GM12892 (cell line): ENCODE measurements around the gene NEB.

ENCODE experiments used
- DNase-seq: peaks from one replicate; pipeline ENCODE4 v3.0.0; 2011; ENCODE audit not compliant: insufficient read length
- FAIRE-seq: peaks from 2 replicates; lab custom pipeline; 2011; peaks lifted over from hg19 to GRCh38; lab: Jason Lieb, UNC
- POLR2A ChIP-seq: IDR thresholded peaks from 2 replicates; pipeline ENCODE4 v1.6.1; 2011; ENCODE audit warnings: low read depth, low read length, control low read depth
- POLR2AphosphoS5 ChIP-seq: IDR thresholded peaks from 2 replicates; pipeline ENCODE4 v1.6.1; 2011; ENCODE audit warnings: low read depth, low read length, control low read depth
- TAF1 ChIP-seq: IDR thresholded peaks from 2 replicates; pipeline ENCODE4 v1.6.1; 2011; ENCODE audit warnings: low read depth, mild to moderate bottlenecking, control low read depth, low read length, borderline replicate concordance

The NEB gene

DNA sequence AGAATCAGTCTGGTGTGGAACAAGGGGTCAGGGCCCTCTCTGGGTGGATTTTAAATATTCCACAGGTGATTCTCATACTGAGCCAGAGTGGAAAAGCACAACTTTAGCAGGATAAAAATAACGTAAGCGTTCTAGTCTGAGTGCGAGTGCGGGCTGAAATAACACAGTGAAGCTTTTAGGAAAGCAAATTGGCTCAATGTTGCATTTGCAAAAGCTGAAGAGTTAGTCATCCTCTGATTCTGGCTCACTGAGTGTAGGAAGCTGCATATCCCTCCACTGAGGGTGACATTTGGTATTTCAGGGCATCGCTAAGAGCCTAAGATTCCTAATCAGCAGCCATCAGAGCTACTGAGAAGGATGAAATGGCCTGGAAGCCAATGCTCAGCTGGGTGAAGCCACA, 189.8 kb downstream of the NEB start:
- FAIRE-seq (no peak), DNase-seq (no peak)
- TF ChIP-seq POLR2A = no peak
- TF ChIP-seq POLR2AphosphoS5 = no peak
- TF ChIP-seq TAF1 = no peak

DNA sequence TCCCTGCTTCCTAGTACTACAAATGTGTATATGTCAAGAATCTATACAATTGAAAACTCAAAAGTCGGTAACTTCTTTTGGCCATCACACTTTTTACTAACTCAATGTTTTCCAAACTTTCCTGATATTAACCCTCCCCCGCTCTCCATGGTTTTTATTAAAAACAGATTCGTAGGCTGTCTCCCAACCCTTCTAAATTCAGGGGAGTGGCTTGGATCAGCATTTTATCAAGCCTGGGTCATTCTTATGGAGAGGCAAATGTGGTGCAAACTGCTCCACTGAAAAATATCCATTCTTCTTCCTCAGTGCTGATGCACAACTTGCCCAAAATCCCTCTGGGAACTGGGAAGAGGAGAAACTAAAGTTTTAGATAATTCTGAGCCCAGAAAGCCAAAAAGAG, 190.4 kb downstream of the NEB start:
- TF ChIP-seq TAF1 (no peak), POLR2A (no peak), POLR2AphosphoS5 (no peak)
- no peak for FAIRE-seq
- no peak for DNase-seq

DNA sequence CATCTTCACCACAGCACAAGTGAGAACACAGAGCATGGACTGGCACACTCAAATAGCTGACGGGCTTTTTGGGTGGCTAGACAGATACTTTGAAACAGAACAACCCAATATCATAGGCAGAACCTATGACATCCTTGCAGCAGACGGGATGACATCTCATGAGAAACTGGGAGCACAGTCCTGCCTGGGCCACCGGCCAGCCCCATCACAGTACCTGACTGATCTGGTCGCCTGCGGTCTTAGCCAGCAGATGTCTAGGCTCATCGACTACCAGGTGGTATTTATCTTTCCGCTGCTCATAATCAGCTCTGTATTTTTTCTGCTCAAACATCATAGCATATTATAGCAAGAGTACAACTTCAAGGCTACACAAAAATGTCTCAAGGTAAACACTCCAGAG, 200.3 kb downstream of the NEB start:
- DNase-seq = no peak
- TF ChIP-seq POLR2A (no peak), POLR2AphosphoS5 (no peak), TAF1 (no peak)
- FAIRE-seq = no peak

DNA sequence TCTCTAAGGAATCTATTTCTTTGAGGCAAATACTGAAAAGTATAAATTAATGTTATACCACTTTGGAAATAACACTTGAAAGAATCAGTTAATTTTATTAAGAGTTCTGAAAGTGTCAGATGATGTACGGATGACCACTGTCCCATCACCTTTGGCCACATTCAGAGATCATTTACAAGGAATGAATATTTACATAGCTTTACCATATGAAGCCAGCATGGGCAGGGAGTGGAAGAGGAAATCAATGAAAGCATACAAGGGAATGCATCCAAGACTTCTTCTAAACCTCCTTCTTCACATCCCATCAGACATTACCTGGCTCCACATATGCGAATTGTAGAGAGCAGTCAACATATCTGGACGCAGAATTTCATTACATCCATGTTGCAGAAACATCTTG, 201.1 kb downstream of the NEB start:
- no peak for FAIRE-seq
- no peak for TF ChIP-seq TAF1
- TF ChIP-seq POLR2AphosphoS5 = no peak
- TF ChIP-seq POLR2A = no peak

DNA sequence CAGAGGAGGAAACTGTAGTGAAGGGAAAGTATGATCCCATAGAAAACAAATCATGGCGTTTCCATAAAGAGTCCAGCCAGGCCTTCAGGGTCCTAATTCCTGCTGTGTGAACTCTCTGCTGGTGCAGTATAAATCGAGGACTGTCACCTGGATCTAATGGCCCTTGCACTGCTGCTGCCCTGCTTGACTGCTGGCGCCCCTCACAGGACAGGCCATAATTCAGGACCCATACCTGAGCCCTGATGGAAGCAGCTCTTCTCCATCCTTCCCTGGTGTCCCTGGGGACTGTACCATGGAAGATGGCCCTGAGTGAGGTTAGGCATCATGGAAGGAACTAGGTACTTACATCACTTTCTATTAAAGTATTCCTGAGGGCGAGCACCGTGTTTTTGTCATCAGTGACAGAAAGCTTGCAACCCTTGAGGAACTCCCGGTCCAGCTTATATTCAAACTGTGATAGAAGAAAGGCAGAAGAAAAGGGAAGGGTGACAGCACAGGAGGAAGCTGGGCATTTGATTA, 207.6 kb downstream of the NEB start:
- DNase-seq = no peak
- FAIRE-seq = no peak
- TF ChIP-seq TAF1 = no peak
- TF ChIP-seq POLR2AphosphoS5 = no peak
- no peak for TF ChIP-seq POLR2A

More for the DNA sequence above, 201.1 kb downstream of the NEB start:
- no peak for DNase-seq

DNA sequence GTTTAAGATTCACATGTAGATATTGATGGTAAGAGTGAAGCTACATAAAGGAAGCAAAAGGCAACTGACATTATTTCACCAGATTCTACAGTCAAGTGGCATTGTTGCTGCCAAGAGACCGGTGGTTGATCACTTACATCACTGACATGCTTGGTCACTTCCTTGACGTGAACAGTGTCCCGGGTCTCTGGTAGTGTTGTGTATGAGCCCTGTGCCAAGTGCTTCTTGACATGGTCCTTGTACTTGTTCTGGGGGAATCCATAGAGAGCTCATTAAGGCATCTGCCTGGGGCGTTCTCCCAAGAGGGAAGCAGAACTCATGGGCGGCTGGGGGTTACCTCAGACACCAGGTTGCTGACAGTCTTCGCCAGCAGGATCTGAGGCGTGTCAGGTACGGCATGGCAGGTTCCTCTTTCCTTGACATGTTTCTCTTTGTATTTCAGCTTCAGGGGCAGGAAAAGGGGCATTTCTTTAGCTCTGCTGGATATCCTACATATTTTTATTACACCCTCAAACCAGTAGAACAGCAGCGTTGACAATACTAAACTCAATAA, 208.4 kb downstream of the NEB start:
- no peak for DNase-seq
- no peak for TF ChIP-seq POLR2AphosphoS5
- TF ChIP-seq TAF1 = no peak
- TF ChIP-seq POLR2A = no peak
- no peak for FAIRE-seq

DNA sequence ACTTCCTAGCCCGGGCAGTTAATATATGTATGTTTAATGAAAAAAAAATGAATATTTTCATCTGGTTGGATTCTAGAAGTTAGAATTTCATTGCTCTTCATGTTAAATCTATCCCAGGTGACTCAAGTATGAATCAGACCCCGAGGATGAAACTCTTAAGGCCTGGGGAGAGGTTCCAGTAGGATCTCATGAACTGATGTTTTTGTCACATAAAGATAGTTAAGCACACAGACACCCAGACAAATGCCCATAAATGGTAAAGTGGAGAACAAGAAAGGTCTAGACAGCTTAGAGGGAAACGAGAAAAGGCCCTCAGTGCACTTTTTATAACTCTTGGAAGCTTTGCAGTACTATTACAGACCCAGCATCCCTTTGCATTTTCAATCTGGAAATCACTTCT, 210.4 kb downstream of the NEB start:
- FAIRE-seq (no peak), DNase-seq (no peak)
- TF ChIP-seq POLR2AphosphoS5 = no peak
- TF ChIP-seq POLR2A = no peak

DNA sequence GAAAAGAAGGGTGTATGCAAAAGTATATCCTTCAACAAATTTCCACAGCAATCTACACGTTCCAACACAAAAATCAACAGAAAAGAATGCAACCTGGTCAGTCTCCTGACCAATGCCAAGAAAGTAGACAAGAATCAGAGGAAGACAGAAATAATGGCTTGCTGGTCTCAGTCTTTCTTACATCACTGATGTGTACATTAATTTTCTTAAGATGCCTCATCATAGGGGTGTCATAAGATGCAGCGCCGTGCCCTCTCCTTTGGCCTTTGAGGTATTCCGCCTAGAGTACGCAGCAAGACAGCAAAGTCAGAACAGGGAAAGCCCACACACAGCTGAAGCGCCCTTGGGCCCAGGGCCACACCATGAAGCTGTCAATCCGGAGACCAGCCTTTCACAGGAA, 211.7 kb downstream of the NEB start:
- FAIRE-seq (no peak), DNase-seq (no peak)
- TF ChIP-seq POLR2A (no peak), POLR2AphosphoS5 (no peak), TAF1 (no peak)

DNA sequence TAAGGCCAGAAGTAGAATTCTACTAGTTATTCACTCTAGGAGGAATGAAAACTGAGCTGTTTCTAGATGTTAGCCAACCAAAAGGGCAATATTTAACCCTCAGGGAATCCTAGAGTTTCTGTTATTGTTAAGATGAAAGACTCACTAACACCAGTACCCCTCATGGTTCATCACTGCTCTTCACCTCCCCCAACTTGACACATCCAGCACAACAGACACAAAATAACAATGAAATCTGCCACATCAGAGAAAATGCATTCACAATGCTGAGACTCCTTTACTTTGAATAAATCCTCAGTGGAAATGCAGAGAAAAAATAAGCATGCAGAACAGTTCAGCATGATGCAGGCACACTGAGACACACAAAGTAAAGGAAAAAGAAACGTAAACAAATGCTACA, 213.3 kb downstream of the NEB start:
- no peak for FAIRE-seq
- no peak for TF ChIP-seq TAF1
- TF ChIP-seq POLR2AphosphoS5 = no peak
- TF ChIP-seq POLR2A = no peak
- no peak for DNase-seq

DNA sequence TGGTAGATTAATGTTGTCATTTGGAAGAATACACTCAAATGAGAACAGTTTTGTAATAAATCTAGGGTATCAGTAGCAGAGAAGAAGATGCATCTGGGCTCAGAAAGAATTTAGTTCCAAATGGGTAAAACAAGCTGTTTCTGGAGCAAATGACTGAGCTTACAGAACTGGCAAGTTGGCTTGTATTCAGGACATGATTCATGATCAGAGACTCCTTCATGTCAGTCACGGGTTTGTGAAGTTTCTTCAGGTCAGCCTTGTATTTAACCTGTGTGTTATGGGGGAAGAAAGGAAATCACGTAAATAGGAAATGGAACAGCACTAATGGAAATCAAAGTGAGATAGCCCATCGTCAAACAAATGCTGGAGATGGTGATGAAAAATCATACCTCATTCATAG, 215.5 kb downstream of the NEB start:
- FAIRE-seq = peak; percentile 44
- DNase-seq = no peak
- no peak for TF ChIP-seq POLR2AphosphoS5
- no peak for TF ChIP-seq POLR2A
- TF ChIP-seq TAF1 = no peak

DNA sequence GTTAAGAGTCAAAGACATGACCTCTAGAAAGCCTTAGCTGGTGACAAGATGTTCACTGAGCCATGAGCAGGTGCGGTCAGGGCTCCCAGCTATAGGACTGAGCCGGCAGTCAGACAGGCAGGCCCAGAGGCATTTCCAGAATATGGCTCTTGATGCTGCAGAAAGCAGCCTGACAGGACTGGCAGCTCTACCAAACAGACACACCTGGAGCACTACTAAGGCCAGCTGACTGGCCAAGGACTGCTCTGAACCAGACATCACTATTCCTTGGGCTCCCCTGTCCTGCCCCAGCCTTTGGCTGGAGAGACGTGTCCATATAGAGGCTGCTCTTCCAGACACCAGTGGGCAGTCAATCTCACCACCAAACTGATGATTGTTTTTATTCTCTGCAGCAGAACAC, 225.8 kb downstream of the NEB start:
- FAIRE-seq (no peak), DNase-seq (no peak)
- TF ChIP-seq POLR2AphosphoS5 (no peak), TAF1 (no peak)

DNA sequence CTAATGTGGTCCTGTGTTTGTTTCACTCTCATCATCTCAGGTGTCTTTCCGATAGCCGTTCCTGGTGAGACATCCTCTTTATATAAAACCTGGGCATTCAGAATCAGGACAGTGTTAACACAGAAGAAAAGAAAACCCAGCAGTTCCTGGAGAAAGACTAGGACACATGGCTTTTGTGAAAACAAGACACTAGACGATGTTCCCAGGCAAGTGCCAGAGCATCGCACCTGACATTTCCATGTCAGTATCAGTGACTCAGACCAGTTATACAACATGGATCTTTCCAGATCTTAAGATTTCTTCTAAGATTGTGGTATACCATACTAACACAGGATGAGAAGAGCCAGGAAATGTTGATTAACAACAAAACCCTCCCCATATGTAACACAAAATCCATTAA, 228.1 kb downstream of the NEB start:
- FAIRE-seq (no peak), DNase-seq (no peak)

More for the DNA sequence above, 228.1 kb downstream of the NEB start:
- TF ChIP-seq TAF1 (no peak), POLR2A (no peak), POLR2AphosphoS5 (no peak)
